Stimulated activated naive CD4-positive, alpha-beta T cell (primary cell): ENCODE measurements around the gene RAG1.

ENCODE experiments used
- DNase-seq, 6 experiments: peaks; one replicate each; lab custom pipeline; 2025; lab: John Stamatoyannopoulos, UW

RAG1 gene

GRCh38 chr11:36628141-36628540, 60.3 kb downstream of the RAG1 start:
- DNase-seq, result no peak

- no peak for DNase-seq
These were observed 61.0 kb downstream of the RAG1 start for GRCh38 chr11:36628765-36629244.
